Mesendoderm (in vitro differentiated cells): Measurements from ENCODE around the gene SLC23A3.
"Not testable (repeated sequence)": the region's sequence is repeated elsewhere in the genome, so short reads cannot be mapped to it uniquely, and the experiment has no call there.

Experiments used
- DNase-seq: peaks from one replicate; pipeline ENCODE4 v3.0.0; 2013
- H2AK5ac ChIP-seq: 2 replicates; pipeline ENCODE4 v1.6.1; 2013; ENCODE audit warnings: low read length, inconsistent platforms
- H2BK120ac ChIP-seq: 2 replicates; pipeline ENCODE4 v1.6.1; 2013; ENCODE audit warnings: low read depth, mild to moderate bottlenecking, low read length, moderate library complexity, mixed read lengths
- H2BK15ac ChIP-seq: replicated peaks from 2 replicates; pipeline ENCODE4 v1.6.1; 2013; ENCODE audit warnings: low read depth, mild to moderate bottlenecking, moderate library complexity
- H2BK5ac ChIP-seq: 2 replicates; pipeline ENCODE4 v1.6.1; 2013; ENCODE audit warnings: low read length, inconsistent platforms
- H3K18ac ChIP-seq: 2 replicates; pipeline ENCODE4 v1.6.1; 2013; ENCODE audit warnings: mild to moderate bottlenecking, low read length, mixed read lengths
- H3K23ac ChIP-seq: one replicate; pipeline ENCODE4 v1.6.1; 2013; ENCODE audit warnings: low read length
- H3K27ac ChIP-seq: 2 replicates; pipeline ENCODE4 v1.5.1; 2013; ENCODE audit warnings: low read depth, mild to moderate bottlenecking, inconsistent platforms, low read length, moderate library complexity
- H3K27me3 ChIP-seq: 2 replicates; pipeline ENCODE4 v1.6.1; 2013; ENCODE audit warnings: low read length, control low read depth, mild to moderate bottlenecking, inconsistent platforms; ENCODE audit not compliant: insufficient read depth, poor library complexity
- H3K36me3 ChIP-seq: 2 replicates; pipeline ENCODE4 v1.6.1; 2013; ENCODE audit warnings: low read length, inconsistent platforms; ENCODE audit not compliant: control insufficient read depth, insufficient read depth
- H3K4ac ChIP-seq: one replicate; pipeline ENCODE4 v1.6.1; 2013; ENCODE audit warnings: low read depth, mild to moderate bottlenecking, low read length, moderate library complexity
- H3K4me1 ChIP-seq: 2 replicates; pipeline ENCODE4 v1.6.1; 2013; ENCODE audit warnings: low read depth, low read length, inconsistent platforms; ENCODE audit not compliant: control insufficient read depth
- H3K4me2 ChIP-seq: 2 replicates; pipeline ENCODE4 v1.6.1; 2013; ENCODE audit warnings: low read length
- H3K4me3 ChIP-seq: 2 replicates; pipeline ENCODE4 v1.5.1; 2013; ENCODE audit warnings: mild to moderate bottlenecking, low read length
- H3K56ac ChIP-seq: one replicate; pipeline ENCODE4 v1.6.1; 2013; ENCODE audit warnings: low read length
- H3K79me1 ChIP-seq: 2 replicates; pipeline ENCODE4 v1.6.1; 2013; ENCODE audit warnings: low read length, inconsistent platforms
- H3K79me2 ChIP-seq: 2 replicates; pipeline ENCODE4 v1.6.1; 2013; ENCODE audit warnings: mild to moderate bottlenecking, low read length; ENCODE audit not compliant: control insufficient read depth, insufficient read depth
- H3K9ac ChIP-seq: 2 replicates; pipeline ENCODE4 v1.6.1; 2013; ENCODE audit warnings: low read length, inconsistent platforms
- H4K5ac ChIP-seq: one replicate; pipeline ENCODE4 v1.6.1; 2013; ENCODE audit warnings: low read length
- H4K8ac ChIP-seq: one replicate; pipeline ENCODE4 v1.6.1; 2013; ENCODE audit warnings: low read depth, mild to moderate bottlenecking, control low read depth, low read length, moderate library complexity
- WGBS: extraction: QIAGEN DNeasy Blood & Tissue Kit; methylation state at CpG from one replicate; pipeline ENCODE4 v1.1.7; 2013; ENCODE audit warnings: low lambda C conversion rate, missing lambda C conversion rate; ENCODE audit not compliant: insufficient coverage; ENCODE audit errors: extremely low coverage; 5-methylcytosine and 5-hydroxymethylcytosine counted together

SLC23A3 gene

DNA sequence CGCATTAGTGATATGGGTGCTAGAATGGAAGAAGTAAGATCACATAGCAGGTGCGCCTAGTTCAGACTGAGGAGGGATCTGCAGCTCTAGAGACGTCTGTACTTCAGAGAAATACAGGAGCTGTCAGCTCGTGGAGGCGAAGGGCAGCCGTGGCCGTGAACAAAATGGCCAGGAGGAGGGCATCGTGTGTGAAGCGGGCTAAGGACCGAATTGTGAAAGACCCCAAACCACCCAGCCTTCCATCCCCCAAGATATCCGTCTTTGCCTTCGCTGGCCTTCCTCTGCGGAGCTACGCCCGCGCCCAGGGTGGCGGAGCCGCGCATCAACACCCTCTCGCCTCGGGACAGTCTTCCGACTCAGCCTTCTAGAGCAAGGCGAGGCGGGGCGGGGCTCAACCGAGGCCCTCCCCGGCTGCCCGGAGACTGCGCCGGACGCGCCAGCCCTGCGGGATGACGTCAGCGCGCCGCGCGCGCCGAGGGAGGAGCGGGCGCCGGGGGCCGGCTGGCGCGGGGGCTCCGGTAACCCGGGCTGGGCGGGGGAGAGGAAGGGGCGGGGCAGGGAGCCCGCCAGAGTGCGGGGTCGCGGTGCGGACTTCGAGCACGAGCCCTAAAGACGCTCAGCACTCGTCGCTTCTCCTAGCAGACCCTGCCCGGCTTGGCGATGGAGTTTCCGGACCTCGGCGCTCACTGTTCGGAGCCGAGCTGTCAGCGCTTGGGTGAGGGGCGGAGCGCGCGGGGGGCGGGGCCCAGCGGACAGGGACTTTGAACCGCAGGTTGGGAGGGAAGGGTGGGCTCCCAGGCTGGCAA, 36.7 kb upstream of the SLC23A3 start, which contains the start of gene ZFAND2B:
Gene ZFAND2B (plus strand): TSS at position 455 of the 806 bp plus-strand sequence. CDS start 206 bp downstream, at position 661.
- Histone ChIP-seq H3K36me3 (no peaks in the 10 kb centered on the region), H3K18ac (peak within 1 kb of the TSS; percentile 68), H3K56ac (peak within 1 kb of the TSS; percentile 96), H3K79me2 (no peaks in the 10 kb centered on the region), H3K4me1 (peaks cover 4% of the 10 kb centered on the region), H4K5ac (no peak within 1 kb of the TSS), H2AK5ac (no peak within 1 kb of the TSS), H3K4ac (no peak within 1 kb of the TSS), H2BK5ac (no peak within 1 kb of the TSS), H3K23ac (no peak within 1 kb of the TSS), H3K27me3 (no peaks in the 10 kb centered on the region), H2BK15ac (no peak within 1 kb of the TSS), H3K27ac (peak within 1 kb of the TSS; percentile 79), H3K79me1 (no peaks in the 10 kb centered on the region), H2BK120ac (no peak within 1 kb of the TSS), H3K4me3 (peak within 1 kb of the TSS; percentile 68), H3K4me2 (peak within 1 kb of the TSS; percentile 91), H3K9ac (peak within 1 kb of the TSS; percentile 79), H4K8ac (no peak within 1 kb of the TSS)
- no CpG with 5 or more reads among the region's 76 CpGs for WGBS
- peak; percentile 96 for DNase-seq

DNA sequence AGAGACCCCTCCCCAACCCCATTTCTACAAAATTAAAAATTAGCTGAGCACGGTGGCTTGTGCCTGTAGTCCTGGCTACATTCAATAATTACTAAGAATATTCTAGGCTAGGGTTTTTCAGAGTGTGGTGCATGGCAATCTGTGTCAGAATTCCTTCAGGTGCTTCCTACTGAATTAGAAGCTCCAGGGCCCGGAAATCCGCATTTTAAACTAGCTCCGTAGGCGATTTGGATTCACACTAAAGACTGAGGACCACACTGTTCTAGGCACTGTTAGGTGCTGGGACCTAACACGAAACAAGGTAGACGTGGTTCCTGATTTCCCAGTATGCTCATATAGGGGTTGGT, 36.1 kb upstream of the SLC23A3 start:
- Histone ChIP-seq H3K23ac (no peak overlapping the region), H3K56ac (peak overlapping the region; percentile 75), H4K8ac (no peak overlapping the region), H3K18ac (no peak overlapping the region), H3K36me3 (no peaks in the 10 kb centered on the region), H3K27ac (no peak overlapping the region), H2BK5ac (no peak overlapping the region), H3K4me2 (peak overlapping the region; percentile 47), H3K4me1 (peaks cover 4% of the 10 kb centered on the region), H3K9ac (peak overlapping the region; percentile 55), H2BK120ac (no peak overlapping the region), H3K4ac (no peak overlapping the region), H3K4me3 (peak overlapping the region; percentile 0), H4K5ac (no peak overlapping the region), H2BK15ac (no peak overlapping the region), H3K79me2 (no peaks in the 10 kb centered on the region), H3K27me3 (no peaks in the 10 kb centered on the region), H2AK5ac (no peak overlapping the region), H3K79me1 (no peaks in the 10 kb centered on the region)
- no peak for DNase-seq
- no CpG with 5 or more reads among the region's 7 CpGs for WGBS

DNA sequence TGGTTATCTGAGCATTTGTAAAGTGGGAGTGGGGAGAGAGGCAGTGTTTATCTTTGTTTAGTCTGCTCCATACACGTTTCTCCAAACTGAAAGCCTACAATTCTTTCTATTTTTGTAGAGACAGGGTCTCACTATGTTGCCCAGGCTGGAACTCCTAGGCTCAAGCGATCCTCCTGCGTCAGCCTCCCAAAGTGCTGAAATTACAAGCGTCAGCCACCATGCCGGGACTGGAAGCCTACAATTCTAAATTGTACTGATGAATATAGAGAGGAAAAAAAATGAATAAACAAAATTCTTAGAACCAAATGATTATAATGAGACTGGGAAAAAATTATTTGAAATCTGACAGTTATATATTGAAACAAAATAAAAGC, 35.3 kb upstream of the SLC23A3 start:
- H2BK15ac ChIP-seq = no peak overlapping the region
- H3K56ac ChIP-seq = no peak overlapping the region
- H2BK5ac ChIP-seq = no peak overlapping the region
- no peak overlapping the region for H3K23ac ChIP-seq
- H2AK5ac ChIP-seq = no peak overlapping the region
- H3K27me3 ChIP-seq = no peaks in the 10 kb centered on the region
- no peak overlapping the region for H2BK120ac ChIP-seq
- H4K5ac ChIP-seq = no peak overlapping the region
- no peak overlapping the region for H4K8ac ChIP-seq
- H3K36me3 ChIP-seq = no peaks in the 10 kb centered on the region
- no peak overlapping the region for H3K4me3 ChIP-seq
- H3K4me1 ChIP-seq = peaks cover 4% of the 10 kb centered on the region
- H3K4ac ChIP-seq = no peak overlapping the region
- DNase-seq = no peak
- H3K18ac ChIP-seq = no peak overlapping the region
- WGBS = no CpG with 5 or more reads among the region's 5 CpGs
- H3K4me2 ChIP-seq = no peak overlapping the region
- no peaks in the 10 kb centered on the region for H3K79me2 ChIP-seq
- no peaks in the 10 kb centered on the region for H3K79me1 ChIP-seq
- no peak overlapping the region for H3K27ac ChIP-seq
- no peak overlapping the region for H3K9ac ChIP-seq

DNA sequence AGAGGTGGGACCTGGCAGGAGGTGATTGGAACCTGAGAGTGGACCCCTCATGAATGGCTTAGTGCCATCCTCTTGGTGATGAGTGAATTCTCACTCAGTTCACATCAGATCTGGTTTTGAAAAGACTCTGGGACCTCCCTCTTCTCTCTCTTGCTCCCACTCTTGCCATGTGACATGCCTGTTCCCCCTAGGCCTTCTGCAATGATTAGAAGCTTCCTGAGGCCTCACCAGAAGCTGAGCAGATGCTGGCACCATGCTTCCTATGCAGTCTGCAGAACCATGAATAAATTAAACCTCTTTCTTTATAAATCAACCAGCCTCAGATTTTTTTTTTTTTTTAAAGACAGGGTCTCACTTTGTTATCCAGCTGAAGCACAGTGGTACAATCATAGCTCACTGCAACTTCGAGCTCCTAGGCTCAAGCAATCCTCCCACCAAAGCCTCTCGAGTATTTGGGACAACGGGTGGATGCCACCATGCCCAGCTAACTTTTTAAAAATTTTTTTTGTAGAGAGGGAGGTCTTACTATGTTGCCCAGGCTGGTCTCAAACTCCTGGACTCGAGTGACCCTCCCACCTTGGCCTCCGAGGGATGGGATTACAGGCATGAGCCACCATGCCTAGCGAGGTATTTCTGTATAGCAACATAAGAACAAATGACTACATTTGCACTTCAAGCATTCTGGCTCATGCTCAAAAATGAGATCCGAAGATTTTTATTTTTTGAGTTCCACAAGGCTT, 34.8 kb upstream of the SLC23A3 start:
- Histone ChIP-seq H3K9ac (no peak overlapping the region), H2BK5ac (no peak overlapping the region), H3K4me3 (no peak overlapping the region), H3K4me2 (no peak overlapping the region), H3K79me2 (no peaks in the 10 kb centered on the region), H3K4ac (no peak overlapping the region), H3K4me1 (peaks cover 4% of the 10 kb centered on the region), H4K5ac (no peak overlapping the region), H3K27ac (no peak overlapping the region), H2BK15ac (no peak overlapping the region), H2BK120ac (no peak overlapping the region), H3K79me1 (no peaks in the 10 kb centered on the region), H3K23ac (no peak overlapping the region), H3K18ac (no peak overlapping the region), H3K56ac (no peak overlapping the region), H4K8ac (no peak overlapping the region), H3K36me3 (no peaks in the 10 kb centered on the region), H3K27me3 (no peaks in the 10 kb centered on the region), H2AK5ac (no peak overlapping the region)
- WGBS = no CpG with 5 or more reads among the region's 7 CpGs
- DNase-seq = no peak

DNA sequence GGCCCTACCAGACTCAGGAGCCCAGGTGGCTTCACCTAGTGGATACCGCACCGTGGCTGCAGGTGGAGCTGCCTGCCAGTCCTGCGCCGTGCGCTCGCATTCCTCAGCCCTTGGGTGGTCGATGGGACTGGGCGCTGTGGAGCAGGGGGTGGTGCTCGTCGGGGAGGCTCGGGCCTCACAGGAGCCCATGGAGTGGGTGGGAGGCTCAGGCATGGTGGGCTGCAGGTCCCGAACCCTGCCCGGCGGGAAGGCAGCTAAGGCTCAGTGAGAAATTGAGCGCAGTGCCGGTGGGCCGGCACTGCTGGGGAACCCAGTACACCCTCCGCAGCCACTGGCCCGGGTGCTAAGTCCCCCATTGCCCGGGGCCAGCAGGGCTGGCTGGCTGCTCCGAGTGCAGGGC, 31.5 kb upstream of the SLC23A3 start:
- H3K9ac ChIP-seq, H3K4me3 ChIP-seq, H3K4me2 ChIP-seq, H3K4ac ChIP-seq, H2AK5ac ChIP-seq, DNase-seq, H3K27me3 ChIP-seq, H2BK15ac ChIP-seq, H2BK120ac ChIP-seq, H3K4me1 ChIP-seq, H2BK5ac ChIP-seq, H4K8ac ChIP-seq, H3K79me2 ChIP-seq, H3K36me3 ChIP-seq, H3K79me1 ChIP-seq, H3K23ac ChIP-seq, H3K56ac ChIP-seq, H4K5ac ChIP-seq, H3K27ac ChIP-seq, H3K18ac ChIP-seq: not testable (repeated sequence)
- no CpG with 5 or more reads among the region's 21 CpGs for WGBS
